MCF 10A (cell line): ENCODE measurements around the gene LPCAT3. TPM values are rescaled to one million over a fixed set of nuclear protein-coding genes. Genes with fewer than 3 reads are reported as not detected.

ENCODE experiments used
- BruUV-seq: library from RNA; stranded (reverse); fragments of 400-500 nt; replicated peaks from 2 replicates; lab custom pipeline; 2021; lab: Mats Ljungman, UMichigan
- CTCF ChIA-PET: fragments of 300-600 bp; sonication (Branson Sonifier 250); formaldehyde crosslinking; extraction: SDS; loops from one replicate; lab custom pipeline; 2021; ENCODE audit warnings: antibody characterized with exemption, inconsistent platforms; lab: Yijun Ruan, JAX
- POLR2A ChIA-PET: fragments of 300-600, 350-650 bp; sonication (Branson Sonifier 250); formaldehyde crosslinking; extraction: SDS; loops from one replicate; lab custom pipeline; 2020; ENCODE audit warnings: antibody characterized with exemption, inconsistent platforms; lab: Yijun Ruan, JAX
- DNase-seq: peaks from one replicate; pipeline ENCODE4 v3.0.0-alpha.2; 2018; ENCODE audit not compliant: unreplicated experiment
- H3K27ac Mint-ChIP-seq: one replicate; pipeline ENCODE4 v1.8.0; 2022; ENCODE audit warnings: mild to moderate bottlenecking, low read depth, mixed read lengths; ENCODE audit not compliant: unreplicated experiment
- H3K27me3 Mint-ChIP-seq: one replicate; pipeline ENCODE4 v1.8.0; 2022; ENCODE audit warnings: mixed read lengths; ENCODE audit not compliant: insufficient read depth, unreplicated experiment
- H3K36me3 Mint-ChIP-seq: one replicate; pipeline ENCODE4 v1.8.0; 2022; ENCODE audit warnings: mild to moderate bottlenecking, moderate library complexity, mixed read lengths; ENCODE audit not compliant: insufficient read depth, unreplicated experiment
- H3K4me1 Mint-ChIP-seq: one replicate; pipeline ENCODE4 v1.8.0; 2022; ENCODE audit warnings: mixed read lengths; ENCODE audit not compliant: insufficient read depth, unreplicated experiment
- H3K4me3 Mint-ChIP-seq: one replicate; pipeline ENCODE4 v1.8.0; 2022; ENCODE audit warnings: mild to moderate bottlenecking, moderate library complexity, mixed read lengths; ENCODE audit not compliant: unreplicated experiment
- H3K9me3 Mint-ChIP-seq: one replicate; pipeline ENCODE4 v1.8.0; 2022; ENCODE audit warnings: mixed read lengths; ENCODE audit not compliant: unreplicated experiment
- intact Hi-C: fragments of 100-400 bp; cut with micrococcal nuclease; formaldehyde crosslinking; loops from 2 replicates; pipeline ENCODE4 v1.14.1; 2022
- total RNA-seq: library from RNA; stranded (reverse); gene quantifications from 2 replicates; pipeline ENCODE4 v1.2.3, GENCODE V29; 2022
- TF ChIP-seq, protein P1 (sequence below): fragments of 200-600 bp; IDR thresholded peaks from one replicate; pipeline ENCODE4 v1.8.0; 2022; ENCODE audit warnings: antibody characterized with exemption, mild to moderate bottlenecking; ENCODE audit not compliant: unreplicated experiment

The LPCAT3 gene
- total RNA-seq, 1 experiment from 2014 or later, result 14.4 TPM

DNA sequence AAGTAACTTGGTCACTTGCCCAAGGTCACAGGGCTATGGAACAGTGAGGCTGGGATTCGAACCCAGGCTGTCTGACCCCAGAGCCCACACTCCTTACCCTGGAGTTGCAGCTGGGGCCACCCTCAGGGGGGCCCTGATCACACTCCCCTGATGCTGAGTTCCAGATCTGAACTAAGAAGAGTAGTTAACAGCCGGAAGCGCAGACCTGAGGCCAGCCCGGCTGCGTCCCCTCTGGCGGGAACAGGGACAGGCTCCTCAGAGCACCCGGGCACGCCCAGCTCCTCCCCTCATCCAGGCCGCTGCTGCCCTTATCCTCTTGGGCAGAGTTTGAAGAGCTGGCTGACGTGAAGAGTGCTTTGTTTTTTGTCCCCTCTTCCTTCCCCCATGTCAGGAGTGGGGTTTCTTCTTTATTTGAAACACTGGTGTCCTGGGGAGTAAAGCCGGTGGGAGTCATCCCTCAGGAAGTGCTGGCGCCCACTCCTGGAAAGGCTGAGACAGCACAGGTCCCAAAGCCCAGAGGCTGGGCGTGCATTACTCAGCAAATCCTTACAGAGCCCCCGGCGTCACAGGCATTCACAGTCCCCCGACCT is 56.5 kb downstream of the LPCAT3 start:
- H3K36me3 Mint-ChIP-seq, result peaks cover 42% of the 10 kb centered on the region
- ChIA-PET CTCF (interaction anchor here (0.6 to 6.4 kb wide), 17 partner anchors 16 to 152 kb away, joined by 3 to 160 read pairs (median 4); partner anchors contain the start of genes C12orf57, C1RL, C1S and LPCAT3), POLR2A (interaction anchor here (0.7 to 7.0 kb wide), 25 partner anchors 8 to 227 kb away, joined by 3 to 495 read pairs (median 5); partner anchors contain the start of genes ATN1, C12orf57, C1RL and C1S)
- H3K9me3 Mint-ChIP-seq, result no peaks in the 10 kb centered on the region
- TSS peak; percentile 10 for BruUV-seq
- H3K27me3 Mint-ChIP-seq, result no peaks in the 10 kb centered on the region
- intact Hi-C loops, result loop anchor here (1.0 to 5.0 kb wide), 3 partner anchors 17 to 146 kb away; partner anchors contain the start of genes C12orf57 and C1RL
- peak; percentile 83 for DNase-seq
- H3K4me3 Mint-ChIP-seq, result peak overlapping the region; percentile 87
- peak overlapping the region; percentile 94 for H3K27ac Mint-ChIP-seq
- H3K4me1 Mint-ChIP-seq, result peaks cover 51% of the 10 kb centered on the region
- TF ChIP-seq, protein P1, sequence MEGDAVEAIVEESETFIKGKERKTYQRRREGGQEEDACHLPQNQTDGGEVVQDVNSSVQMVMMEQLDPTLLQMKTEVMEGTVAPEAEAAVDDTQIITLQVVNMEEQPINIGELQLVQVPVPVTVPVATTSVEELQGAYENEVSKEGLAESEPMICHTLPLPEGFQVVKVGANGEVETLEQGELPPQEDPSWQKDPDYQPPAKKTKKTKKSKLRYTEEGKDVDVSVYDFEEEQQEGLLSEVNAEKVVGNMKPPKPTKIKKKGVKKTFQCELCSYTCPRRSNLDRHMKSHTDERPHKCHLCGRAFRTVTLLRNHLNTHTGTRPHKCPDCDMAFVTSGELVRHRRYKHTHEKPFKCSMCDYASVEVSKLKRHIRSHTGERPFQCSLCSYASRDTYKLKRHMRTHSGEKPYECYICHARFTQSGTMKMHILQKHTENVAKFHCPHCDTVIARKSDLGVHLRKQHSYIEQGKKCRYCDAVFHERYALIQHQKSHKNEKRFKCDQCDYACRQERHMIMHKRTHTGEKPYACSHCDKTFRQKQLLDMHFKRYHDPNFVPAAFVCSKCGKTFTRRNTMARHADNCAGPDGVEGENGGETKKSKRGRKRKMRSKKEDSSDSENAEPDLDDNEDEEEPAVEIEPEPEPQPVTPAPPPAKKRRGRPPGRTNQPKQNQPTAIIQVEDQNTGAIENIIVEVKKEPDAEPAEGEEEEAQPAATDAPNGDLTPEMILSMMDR, result peak; percentile 53

DNA sequence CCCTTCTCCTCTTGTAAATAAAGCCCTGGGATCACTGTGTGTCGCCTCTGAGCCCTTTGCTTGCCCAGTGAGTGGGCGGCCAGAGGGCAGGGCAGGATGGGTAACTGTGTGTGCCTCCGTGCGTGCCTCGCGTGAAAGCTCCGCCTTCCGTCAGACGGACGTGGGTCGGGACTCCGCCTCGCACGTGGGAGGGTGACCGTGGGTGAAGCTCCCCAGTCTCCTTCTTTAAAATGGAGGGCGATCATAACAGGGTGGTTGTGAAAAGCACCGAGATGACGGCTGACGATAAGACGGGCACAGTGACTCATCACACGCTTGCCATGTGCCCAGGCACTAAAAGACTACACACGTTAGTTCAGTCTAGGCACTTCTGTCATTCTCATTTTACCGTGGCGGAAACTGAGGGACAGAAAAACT is 57.0 kb downstream of the LPCAT3 start:
- peak; percentile 83 for DNase-seq
- Mint-ChIP-seq H3K27ac (peak overlapping the region; percentile 94), H3K36me3 (peaks cover 37% of the 10 kb centered on the region), H3K27me3 (no peaks in the 10 kb centered on the region), H3K4me1 (peaks cover 50% of the 10 kb centered on the region), H3K4me3 (peak overlapping the region; percentile 87), H3K9me3 (no peaks in the 10 kb centered on the region)
- no TSS peak for BruUV-seq
- intact Hi-C loops, result loop anchor here (1.0 to 5.0 kb wide), 3 partner anchors 17 to 146 kb away; partner anchors contain the start of genes C12orf57 and C1RL
- CTCF ChIA-PET, result interaction anchor here (0.7 to 6.4 kb wide), 14 partner anchors 12 to 147 kb away, joined by 3 to 160 read pairs (median 4); partner anchors contain the start of genes C12orf57, C1R, C1RL and C1S
- TF ChIP-seq, protein P1, result no peak
- POLR2A ChIA-PET, result interaction anchor here (0.7 to 7.0 kb wide), 21 partner anchors 9 to 228 kb away, joined by 3 to 495 read pairs (median 5); partner anchors contain the start of genes ATN1, C12orf57, C1RL and C1S

DNA sequence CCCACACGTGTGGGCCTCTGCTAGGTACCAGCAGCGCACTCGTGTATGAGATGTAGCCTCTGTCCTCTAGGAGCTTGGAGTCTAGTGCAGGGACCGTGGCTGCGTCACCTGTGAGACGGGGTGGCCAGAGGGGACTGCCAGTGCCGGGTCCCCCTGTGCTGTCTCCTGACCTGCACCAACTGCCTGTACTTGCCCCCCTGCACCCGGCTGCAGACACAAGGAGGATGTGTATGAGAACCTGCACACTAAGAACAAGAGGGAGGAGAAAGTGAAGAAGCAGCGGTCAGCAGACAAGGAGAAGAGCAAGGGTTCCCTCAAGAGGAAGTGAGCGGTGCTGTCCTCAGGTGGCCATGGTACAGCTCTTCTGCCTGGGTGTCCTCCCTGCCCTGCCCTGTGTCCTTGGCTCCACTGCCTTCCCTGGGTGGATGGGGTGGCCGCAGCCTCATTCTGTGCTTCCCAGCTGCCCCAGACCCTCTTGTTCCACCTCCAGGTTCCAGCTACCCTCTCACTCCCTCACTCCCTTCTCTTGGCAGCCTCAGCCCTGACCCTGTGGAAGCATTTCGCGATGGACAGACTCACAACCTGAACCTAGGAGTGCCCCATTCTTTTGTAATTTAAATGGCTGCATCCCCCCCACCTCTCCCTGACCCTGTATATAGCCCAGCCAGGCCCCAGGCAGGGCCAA is 57.5 kb downstream of the LPCAT3 start:
- ChIA-PET CTCF (interaction anchor here (0.9 to 6.4 kb wide), 11 partner anchors 12 to 148 kb away, joined by 3 to 160 read pairs (median 4); partner anchors contain the start of genes C12orf57, C1R, C1RL and C1S), POLR2A (interaction anchor here (0.7 to 7.0 kb wide), 17 partner anchors 9 to 393 kb away, joined by 3 to 495 read pairs (median 5); partner anchors contain the start of genes ATN1, C12orf57, C1RL and C1S)
- BruUV-seq, result no TSS peak
- Mint-ChIP-seq H3K9me3 (no peaks in the 10 kb centered on the region), H3K27me3 (no peaks in the 10 kb centered on the region), H3K36me3 (peaks cover 32% of the 10 kb centered on the region), H3K4me3 (peak overlapping the region; percentile 87), H3K4me1 (peaks cover 47% of the 10 kb centered on the region), H3K27ac (peak overlapping the region; percentile 94)
- no peak for DNase-seq
- intact Hi-C loops, result loop anchor here (1.0 to 5.0 kb wide), 3 partner anchors 16 to 147 kb away; partner anchors contain the start of genes C12orf57 and C1RL
- TF ChIP-seq, protein P1, result peak; percentile 15
